ENCODE results near the gene IER3IP1. TPM values are rescaled to one million over a fixed set of nuclear protein-coding genes. Genes with fewer than 3 reads are reported as not detected.

Gene IER3IP1
- total RNA-seq, 3 donors from 2014 or later, result 9.4 to 10.6 (median 9.7) TPM

DNA sequence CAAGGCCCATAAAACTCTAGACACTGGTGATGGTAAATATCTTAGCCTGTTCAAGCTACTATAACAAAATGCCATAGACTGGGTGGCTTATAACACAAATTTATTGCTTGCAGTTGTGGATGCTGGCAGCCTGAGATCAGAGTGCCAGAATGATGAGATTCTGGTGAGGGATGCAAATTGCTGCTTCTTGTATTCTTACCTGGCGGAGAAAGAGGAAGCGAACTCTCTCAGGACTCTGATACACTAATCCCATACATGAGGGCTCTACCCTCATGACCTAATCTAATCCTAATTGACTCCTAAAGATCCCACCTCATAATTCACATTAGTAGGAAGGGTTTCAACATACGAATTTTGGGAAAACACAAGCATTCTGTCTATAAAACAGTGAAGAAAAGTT is 4.6 kb upstream of the IER3IP1 start:
- Histone ChIP-seq H3K4me1 (ENCODE audit: low read depth) (peaks cover 2% of the 10 kb centered on the region), H3K4me3 (no peak overlapping the region), H3K9me3 (no peaks in the 10 kb centered on the region), H3K36me3 (ENCODE audit: low read depth) (no peaks in the 10 kb centered on the region)
- DNase-seq (no peak), ATAC-seq (no peak)
- TF ChIP-seq, protein P1, sequence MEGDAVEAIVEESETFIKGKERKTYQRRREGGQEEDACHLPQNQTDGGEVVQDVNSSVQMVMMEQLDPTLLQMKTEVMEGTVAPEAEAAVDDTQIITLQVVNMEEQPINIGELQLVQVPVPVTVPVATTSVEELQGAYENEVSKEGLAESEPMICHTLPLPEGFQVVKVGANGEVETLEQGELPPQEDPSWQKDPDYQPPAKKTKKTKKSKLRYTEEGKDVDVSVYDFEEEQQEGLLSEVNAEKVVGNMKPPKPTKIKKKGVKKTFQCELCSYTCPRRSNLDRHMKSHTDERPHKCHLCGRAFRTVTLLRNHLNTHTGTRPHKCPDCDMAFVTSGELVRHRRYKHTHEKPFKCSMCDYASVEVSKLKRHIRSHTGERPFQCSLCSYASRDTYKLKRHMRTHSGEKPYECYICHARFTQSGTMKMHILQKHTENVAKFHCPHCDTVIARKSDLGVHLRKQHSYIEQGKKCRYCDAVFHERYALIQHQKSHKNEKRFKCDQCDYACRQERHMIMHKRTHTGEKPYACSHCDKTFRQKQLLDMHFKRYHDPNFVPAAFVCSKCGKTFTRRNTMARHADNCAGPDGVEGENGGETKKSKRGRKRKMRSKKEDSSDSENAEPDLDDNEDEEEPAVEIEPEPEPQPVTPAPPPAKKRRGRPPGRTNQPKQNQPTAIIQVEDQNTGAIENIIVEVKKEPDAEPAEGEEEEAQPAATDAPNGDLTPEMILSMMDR (IDR thresholded peaks at IDR 0.05), result no peak
- intact Hi-C loops (cut with DNase I, micrococcal nuclease), result no loop called here

DNA sequence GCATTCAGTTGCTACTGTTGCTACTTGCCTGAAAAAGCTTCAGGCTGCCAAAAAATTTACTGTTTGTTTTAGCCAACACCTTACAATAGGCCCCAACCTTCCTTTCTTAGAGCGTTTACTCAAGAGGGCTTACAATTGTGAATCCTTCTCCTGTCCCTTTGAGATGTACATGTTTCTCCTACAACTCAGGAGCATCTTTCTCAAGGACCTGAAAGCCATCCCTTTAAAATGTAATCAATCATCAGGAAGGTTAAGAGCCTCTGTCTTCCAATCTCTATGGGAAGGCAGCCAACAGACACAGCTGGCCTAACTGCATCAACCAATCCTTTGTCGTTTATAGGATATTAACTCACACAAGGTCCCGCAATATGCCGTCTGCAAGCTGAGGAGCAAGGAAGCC is 3.4 kb upstream of the IER3IP1 start:
- H3K9me3 ChIP-seq, result no peaks in the 10 kb centered on the region
- ATAC-seq (no peak), DNase-seq (no peak)
- peaks cover 8% of the 10 kb centered on the region for H3K4me1 ChIP-seq (ENCODE audit: low read depth)
- no peaks in the 10 kb centered on the region for H3K36me3 ChIP-seq (ENCODE audit: low read depth)
- TF ChIP-seq, protein P1 (IDR thresholded peaks at IDR 0.05), result no peak
- H3K4me3 ChIP-seq, result no peak overlapping the region
- intact Hi-C loops (cut with DNase I, micrococcal nuclease), result no loop called here

DNA sequence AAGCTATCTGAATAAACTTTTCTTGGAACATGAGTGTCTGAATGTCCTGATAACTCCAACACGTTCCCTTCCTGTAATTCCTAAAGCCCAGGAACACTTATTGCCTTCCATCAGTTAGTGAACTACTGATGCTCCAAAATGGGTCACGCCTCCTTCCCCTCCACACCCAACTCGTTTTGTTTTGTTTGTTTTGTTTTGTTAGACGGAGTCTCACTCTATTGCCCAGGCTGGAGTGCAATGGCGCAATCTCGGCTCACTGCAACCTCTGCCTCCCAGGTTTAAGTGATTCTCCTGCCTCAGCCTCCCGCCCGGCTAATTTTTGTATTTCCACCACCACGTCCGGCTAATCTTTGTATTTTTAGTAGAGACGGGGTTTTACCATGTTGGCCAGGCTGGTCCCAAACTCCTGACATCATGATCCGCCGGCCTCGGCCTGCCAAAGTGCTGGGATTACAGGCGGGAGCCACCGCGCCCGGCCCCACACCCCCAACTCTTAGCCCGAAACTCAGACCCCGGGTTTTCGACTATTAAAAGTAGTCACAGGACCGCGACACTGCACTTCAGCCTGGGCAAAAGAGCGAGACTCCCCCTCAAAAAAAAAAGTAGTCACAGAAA is 774 bp downstream of the IER3IP1 start:
- intact Hi-C loops (cut with DNase I, micrococcal nuclease), result no loop called here
- H3K9me3 ChIP-seq, result no peaks in the 10 kb centered on the region
- peak overlapping the region; percentile 80 for H3K4me3 ChIP-seq
- TF ChIP-seq, protein P1 (IDR thresholded peaks at IDR 0.05), result no peak
- H3K36me3 ChIP-seq (ENCODE audit: low read depth), result no peaks in the 10 kb centered on the region
- DNase-seq, result peak in 2 of 3 donors; percentile 29 to 49
- H3K4me1 ChIP-seq (ENCODE audit: low read depth), result peaks cover 10% of the 10 kb centered on the region
- ATAC-seq, result peak; percentile 37

DNA sequence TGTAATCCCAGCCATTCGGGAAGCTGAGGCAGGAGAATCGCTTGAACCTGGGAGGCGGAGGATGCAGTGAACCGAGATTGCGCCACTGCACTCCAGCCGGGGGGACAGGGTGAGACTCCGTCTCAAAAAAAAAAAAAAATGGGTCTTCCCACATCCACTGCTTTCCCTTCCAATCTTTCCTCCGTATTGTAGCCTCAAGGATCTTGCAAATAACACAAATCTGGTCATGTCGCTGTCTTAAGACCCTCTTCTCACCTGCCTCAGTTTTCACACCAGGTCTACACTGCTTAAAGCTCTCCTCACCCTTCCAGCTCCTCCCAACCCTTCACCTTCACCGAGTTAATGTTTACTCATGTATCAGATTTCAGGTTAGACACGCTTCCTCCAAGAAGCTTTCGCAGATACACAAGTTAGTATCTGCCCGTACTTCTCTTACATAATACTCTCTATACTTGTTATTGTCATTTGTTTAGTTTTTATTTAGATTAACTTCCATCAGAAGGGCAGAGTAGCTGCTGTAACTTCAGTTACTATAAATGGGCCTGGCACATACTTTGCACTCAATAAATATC is 1.5 kb downstream of the IER3IP1 start:
- Histone ChIP-seq H3K4me1 (ENCODE audit: low read depth) (peaks cover 10% of the 10 kb centered on the region), H3K4me3 (no peak overlapping the region), H3K36me3 (ENCODE audit: low read depth) (no peaks in the 10 kb centered on the region), H3K9me3 (no peaks in the 10 kb centered on the region)
- DNase-seq (peak in 1 of 3 donors; percentile 15), ATAC-seq (peak; percentile 49)
- TF ChIP-seq, protein P1 (IDR thresholded peaks at IDR 0.05), result no peak
- intact Hi-C loops (cut with DNase I, micrococcal nuclease), result no loop called here

DNA sequence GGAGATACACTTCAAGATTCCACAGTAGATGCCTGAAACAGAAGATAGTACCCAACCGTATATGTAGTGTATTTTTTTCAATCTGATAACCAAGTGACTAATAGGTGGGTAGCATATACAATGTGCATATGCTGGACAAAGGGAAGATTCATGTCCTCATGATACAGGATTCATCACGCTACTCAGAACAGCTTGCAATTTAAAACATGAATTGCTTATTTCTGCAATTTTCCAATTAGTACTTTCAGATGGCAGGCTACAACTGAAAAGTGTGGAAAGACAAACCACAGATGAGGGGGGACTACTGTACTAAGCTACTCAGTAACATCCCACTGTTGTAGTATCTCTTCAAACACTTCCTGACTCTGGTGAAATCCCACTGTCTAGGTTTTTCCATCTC is 3.7 kb downstream of the IER3IP1 start:
- no peak for ATAC-seq

More for the DNA sequence above, 3.7 kb downstream of the IER3IP1 start:
- Histone ChIP-seq H3K4me1 (ENCODE audit: low read depth) (peaks cover 10% of the 10 kb centered on the region), H3K9me3 (no peaks in the 10 kb centered on the region), H3K4me3 (no peak overlapping the region), H3K36me3 (ENCODE audit: low read depth) (no peaks in the 10 kb centered on the region)
- TF ChIP-seq, protein P1 (IDR thresholded peaks at IDR 0.05), result no peak
- no peak for DNase-seq
- intact Hi-C loops (cut with DNase I, micrococcal nuclease), result no loop called here

All from mucosa of descending colon (tissue), 3 donors.